ENCODE measurements around the gene LDHA.

LDHA gene

DNA sequence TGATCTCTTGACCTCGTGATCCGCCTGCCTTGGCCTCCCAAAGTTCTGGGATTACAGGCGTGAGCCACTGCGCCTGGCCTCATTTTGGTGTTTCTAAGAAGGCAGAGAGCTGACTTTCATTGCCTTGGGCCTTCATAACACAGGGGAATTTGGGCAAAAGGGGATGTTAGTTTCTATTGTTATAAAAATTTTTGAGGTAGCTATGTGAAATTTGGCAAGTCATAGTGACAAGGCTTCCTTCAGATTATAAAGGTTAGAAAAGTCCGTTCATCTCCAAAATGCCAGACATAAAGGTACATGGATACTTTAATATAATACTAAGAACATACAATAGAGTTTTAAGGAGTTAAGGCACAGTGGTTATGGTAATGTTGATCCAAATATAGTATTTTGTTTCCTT lies 35.0 kb downstream of the LDHA start:
- H3K4me3 ChIP-seq (ENCODE audit: low read depth, low read length) = no peak overlapping the region
- DNase-seq (ENCODE audit: low read depth, low spot score) = no peak
- in situ Hi-C loops (cut with HindIII; ENCODE audit: low sequenced_read_pairs) = no loop called here
- TF ChIP-seq, protein P1, sequence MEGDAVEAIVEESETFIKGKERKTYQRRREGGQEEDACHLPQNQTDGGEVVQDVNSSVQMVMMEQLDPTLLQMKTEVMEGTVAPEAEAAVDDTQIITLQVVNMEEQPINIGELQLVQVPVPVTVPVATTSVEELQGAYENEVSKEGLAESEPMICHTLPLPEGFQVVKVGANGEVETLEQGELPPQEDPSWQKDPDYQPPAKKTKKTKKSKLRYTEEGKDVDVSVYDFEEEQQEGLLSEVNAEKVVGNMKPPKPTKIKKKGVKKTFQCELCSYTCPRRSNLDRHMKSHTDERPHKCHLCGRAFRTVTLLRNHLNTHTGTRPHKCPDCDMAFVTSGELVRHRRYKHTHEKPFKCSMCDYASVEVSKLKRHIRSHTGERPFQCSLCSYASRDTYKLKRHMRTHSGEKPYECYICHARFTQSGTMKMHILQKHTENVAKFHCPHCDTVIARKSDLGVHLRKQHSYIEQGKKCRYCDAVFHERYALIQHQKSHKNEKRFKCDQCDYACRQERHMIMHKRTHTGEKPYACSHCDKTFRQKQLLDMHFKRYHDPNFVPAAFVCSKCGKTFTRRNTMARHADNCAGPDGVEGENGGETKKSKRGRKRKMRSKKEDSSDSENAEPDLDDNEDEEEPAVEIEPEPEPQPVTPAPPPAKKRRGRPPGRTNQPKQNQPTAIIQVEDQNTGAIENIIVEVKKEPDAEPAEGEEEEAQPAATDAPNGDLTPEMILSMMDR (IDR thresholded peaks at IDR 0.05; ENCODE audit: low read depth, low read length) = no peak

DNA sequence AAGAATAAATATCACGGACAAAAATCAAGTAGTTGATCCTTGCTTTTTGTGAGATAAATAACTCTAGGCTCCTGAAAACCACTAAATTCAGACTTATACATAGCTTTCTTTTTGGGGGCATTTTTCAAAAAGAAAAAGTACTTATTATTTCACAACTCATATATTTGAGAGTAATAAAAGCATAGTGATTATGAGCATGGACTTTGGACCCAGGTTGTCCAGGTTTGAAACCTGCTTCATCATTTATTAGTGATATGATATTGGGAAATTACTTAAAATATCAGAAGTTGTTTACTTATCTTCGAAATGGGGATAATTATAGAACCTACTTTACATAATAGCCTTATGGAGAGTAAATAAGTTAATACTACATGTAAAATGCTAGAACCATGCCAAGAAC lies 44.3 kb downstream of the LDHA start:
- TF ChIP-seq, protein P1 (IDR thresholded peaks at IDR 0.05; ENCODE audit: low read depth, low read length) = no peak
- in situ Hi-C loops (cut with HindIII; ENCODE audit: low sequenced_read_pairs) = no loop called here
- H3K4me3 ChIP-seq (ENCODE audit: low read depth, low read length) = no peak overlapping the region
- DNase-seq (ENCODE audit: low read depth, low spot score) = no peak

DNA sequence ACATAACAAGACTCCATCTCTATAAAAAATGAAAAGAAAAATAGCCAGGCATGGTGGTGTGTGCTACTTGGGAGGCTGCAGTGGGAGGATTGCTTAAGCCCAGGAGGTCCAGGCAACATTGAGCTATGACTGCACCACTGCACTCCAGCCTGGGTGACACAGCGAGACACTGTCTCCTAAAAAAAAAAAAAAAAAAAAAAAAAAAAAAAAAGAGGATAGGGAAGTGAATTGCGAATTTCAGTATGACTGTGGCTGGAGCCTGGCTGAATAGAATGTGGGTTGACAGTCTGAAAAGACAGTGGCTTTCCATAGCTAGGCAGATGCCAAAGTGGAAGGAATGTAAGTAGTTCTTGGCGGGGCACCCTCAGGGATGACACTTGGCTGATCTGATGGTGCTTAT lies 54.9 kb downstream of the LDHA start:
- TF ChIP-seq, protein P1 (IDR thresholded peaks at IDR 0.05; ENCODE audit: low read depth, low read length) = no peak
- DNase-seq (ENCODE audit: low read depth, low spot score) = no peak
- in situ Hi-C loops (cut with HindIII; ENCODE audit: low sequenced_read_pairs) = no loop called here
- H3K4me3 ChIP-seq (ENCODE audit: low read depth, low read length) = no peak overlapping the region

DNA sequence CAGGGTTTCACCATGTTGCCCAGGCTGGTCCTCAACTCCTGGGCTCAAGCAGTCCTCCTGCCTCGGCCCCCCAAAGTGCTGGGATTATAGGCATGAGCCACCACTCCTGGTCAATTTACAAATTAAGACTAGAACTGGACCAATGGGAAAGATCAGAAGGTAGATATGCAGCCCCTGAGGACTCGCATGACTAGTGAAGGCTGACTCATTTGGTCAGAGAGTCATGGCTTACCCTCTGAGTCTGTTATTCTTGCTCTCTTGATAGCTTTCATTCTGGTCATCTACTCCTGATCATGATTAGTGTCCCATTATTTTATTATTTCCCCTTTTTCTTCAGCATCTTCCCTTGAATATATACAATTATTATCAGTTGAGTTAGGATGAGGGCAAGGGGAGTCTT lies 58.6 kb downstream of the LDHA start:
- H3K4me3 ChIP-seq (ENCODE audit: low read depth, low read length) = no peak overlapping the region
- TF ChIP-seq, protein P1 (IDR thresholded peaks at IDR 0.05; ENCODE audit: low read depth, low read length) = no peak
- in situ Hi-C loops (cut with HindIII; ENCODE audit: low sequenced_read_pairs) = no loop called here
- DNase-seq (ENCODE audit: low read depth, low spot score) = peak; percentile 4

DNA sequence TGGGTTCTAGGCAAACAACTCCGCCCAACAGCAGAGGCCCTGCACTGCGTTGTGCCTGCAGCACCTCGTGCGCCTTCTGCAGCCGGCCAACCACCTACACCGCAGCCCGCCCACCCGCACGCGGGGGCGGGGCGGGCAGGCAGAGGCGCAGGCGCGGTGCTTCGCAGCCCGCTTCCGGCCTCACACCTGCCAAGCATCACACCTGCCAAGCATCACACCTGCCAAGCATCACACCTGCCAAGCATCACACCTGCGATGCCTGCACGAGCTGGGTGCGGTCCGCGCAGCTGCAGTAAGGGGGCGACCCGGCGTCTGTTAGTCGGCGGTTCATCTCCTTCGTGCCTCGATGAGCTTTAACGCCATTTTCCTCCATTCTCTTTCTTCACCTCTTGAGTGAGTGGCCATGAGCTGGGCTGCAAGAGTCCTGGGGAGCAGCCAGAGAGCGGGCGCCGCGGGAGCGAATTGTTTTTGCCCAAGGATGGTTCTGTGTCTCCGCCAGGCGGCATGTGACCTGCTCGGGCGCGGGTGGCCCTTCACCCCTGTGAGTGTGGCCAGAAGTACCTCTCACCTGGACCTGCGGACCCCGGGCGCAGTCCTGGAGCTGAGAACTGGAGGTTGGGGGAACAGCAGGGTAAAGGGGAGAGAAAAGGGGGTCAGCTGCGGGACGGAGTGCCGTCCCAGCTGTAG lies 61.5 kb downstream of the LDHA start, which contains the start of gene LDHAL6A:
Gene LDHAL6A (plus strand): TSS at position 171 of the 687 bp plus-strand sequence. CDS start 825 bp downstream, outside the sequence.
- H3K4me3 ChIP-seq (ENCODE audit: low read depth, low read length) = no peak within 1 kb of the TSS
- no peak for DNase-seq (ENCODE audit: low read depth, low spot score)
- in situ Hi-C loops (cut with HindIII; ENCODE audit: low sequenced_read_pairs) = no loop called here
- TF ChIP-seq, protein P1 (IDR thresholded peaks at IDR 0.05; ENCODE audit: low read depth, low read length) = no peak

DNA sequence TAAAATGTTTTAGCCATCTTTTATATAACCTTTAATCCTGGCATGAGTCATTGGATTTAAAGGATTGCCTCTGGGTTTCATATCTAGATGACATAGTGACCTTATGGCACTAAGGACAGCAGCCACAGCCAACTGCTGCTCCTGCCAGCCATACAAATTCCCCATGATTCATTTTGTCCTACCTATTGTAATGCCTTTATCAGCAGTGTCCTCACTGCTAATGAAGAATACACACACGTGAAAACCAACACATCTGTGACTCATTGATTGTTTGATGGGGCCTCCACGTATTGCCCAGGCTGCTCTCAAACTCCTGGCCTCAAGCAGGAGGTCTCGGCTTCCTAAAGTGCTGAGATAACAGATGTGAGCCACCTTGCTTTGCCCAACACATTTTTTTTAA lies 63.1 kb downstream of the LDHA start:
- no peak for DNase-seq (ENCODE audit: low read depth, low spot score)
- no peak overlapping the region for H3K4me3 ChIP-seq (ENCODE audit: low read depth, low read length)
- in situ Hi-C loops (cut with HindIII; ENCODE audit: low sequenced_read_pairs) = no loop called here
- TF ChIP-seq, protein P1 (IDR thresholded peaks at IDR 0.05; ENCODE audit: low read depth, low read length) = no peak

All from astrocyte of the spinal cord (primary cell).